ENCODE measurements around the gene RNASEH2A.
A peak's percentile ranks its signal among the peaks of the same experiment; 100 is the strongest.

RNASEH2A gene

GRCh38 chr19:12792051-12792852 lies 14.1 kb upstream of the RNASEH2A start:
- H3K4me1 ChIP-seq (ENCODE audit: insufficient read depth, poor library complexity, severe bottlenecking) = peaks cover 31% of the 10 kb centered on the region
- ATAC-seq (ENCODE audit: low read depth) (no peak), DNase-seq (ENCODE audit: low spot score) (no peak)
- H3K36me3 ChIP-seq (ENCODE audit: low read depth) = peaks cover 16% of the 10 kb centered on the region
- TF ChIP-seq CTCF (IDR thresholded peaks at IDR 0.05; ENCODE audit: poor library complexity, severe bottlenecking) = no peak
- H3K27ac ChIP-seq (ENCODE audit: poor library complexity, severe bottlenecking) = peak overlapping the region; percentile 99
- peak overlapping the region; percentile 81 for H3K4me3 ChIP-seq (ENCODE audit: severe bottlenecking)
- no peaks in the 10 kb centered on the region for H3K27me3 ChIP-seq (ENCODE audit: insufficient read depth, poor library complexity, severe bottlenecking)
- H3K9me3 ChIP-seq (ENCODE audit: severe bottlenecking) = no peaks in the 10 kb centered on the region

- DNase-seq (ENCODE audit: low spot score) (no peak), ATAC-seq (ENCODE audit: low read depth) (no peak)
- no peak for TF ChIP-seq CTCF (IDR thresholded peaks at IDR 0.05; ENCODE audit: poor library complexity, severe bottlenecking)
- Histone ChIP-seq H3K27ac (ENCODE audit: poor library complexity, severe bottlenecking) (peak overlapping the region; percentile 99), H3K4me3 (ENCODE audit: severe bottlenecking) (peak overlapping the region; percentile 81), H3K9me3 (ENCODE audit: severe bottlenecking) (no peaks in the 10 kb centered on the region), H3K36me3 (ENCODE audit: low read depth) (peaks cover 16% of the 10 kb centered on the region), H3K4me1 (ENCODE audit: insufficient read depth, poor library complexity, severe bottlenecking) (peaks cover 31% of the 10 kb centered on the region), H3K27me3 (ENCODE audit: insufficient read depth, poor library complexity, severe bottlenecking) (no peaks in the 10 kb centered on the region)
Measured at GRCh38 chr19:12792853-12793289, 13.5 kb upstream of the RNASEH2A start.

- peaks cover 16% of the 10 kb centered on the region for H3K36me3 ChIP-seq (ENCODE audit: low read depth)
- peak overlapping the region; percentile 81 for H3K4me3 ChIP-seq (ENCODE audit: severe bottlenecking)
- H3K27ac ChIP-seq (ENCODE audit: poor library complexity, severe bottlenecking) = peak overlapping the region; percentile 99
- peaks cover 26% of the 10 kb centered on the region for H3K4me1 ChIP-seq (ENCODE audit: insufficient read depth, poor library complexity, severe bottlenecking)
- no peaks in the 10 kb centered on the region for H3K27me3 ChIP-seq (ENCODE audit: insufficient read depth, poor library complexity, severe bottlenecking)
- ATAC-seq (ENCODE audit: low read depth) (peak; percentile 26), DNase-seq (ENCODE audit: low spot score) (peak; percentile 90)
- no peak for TF ChIP-seq CTCF (IDR thresholded peaks at IDR 0.05; ENCODE audit: poor library complexity, severe bottlenecking)
- H3K9me3 ChIP-seq (ENCODE audit: severe bottlenecking) = no peaks in the 10 kb centered on the region
Measured at GRCh38 chr19:12793290-12794195, 12.8 kb upstream of the RNASEH2A start.

GRCh38 chr19:12794196-12794941 lies 12.0 kb upstream of the RNASEH2A start:
- Histone ChIP-seq H3K27ac (ENCODE audit: poor library complexity, severe bottlenecking) (peak overlapping the region; percentile 99), H3K9me3 (ENCODE audit: severe bottlenecking) (no peaks in the 10 kb centered on the region), H3K4me1 (ENCODE audit: insufficient read depth, poor library complexity, severe bottlenecking) (peaks cover 18% of the 10 kb centered on the region), H3K4me3 (ENCODE audit: severe bottlenecking) (peak overlapping the region; percentile 81), H3K27me3 (ENCODE audit: insufficient read depth, poor library complexity, severe bottlenecking) (no peaks in the 10 kb centered on the region), H3K36me3 (ENCODE audit: low read depth) (peaks cover 22% of the 10 kb centered on the region)
- peak; percentile 11 for TF ChIP-seq CTCF (IDR thresholded peaks at IDR 0.05; ENCODE audit: poor library complexity, severe bottlenecking)
- DNase-seq (ENCODE audit: low spot score) = no peak
- no peak for ATAC-seq (ENCODE audit: low read depth)
